Body of pancreas (tissue), 4 donors: Measurements from ENCODE around the gene TSTD2. TPM values are rescaled to one million over a fixed set of nuclear protein-coding genes. Genes with fewer than 3 reads are reported as not detected.
"Not testable (repeated sequence)": the region's sequence is repeated elsewhere in the genome, so short reads cannot be mapped to it uniquely, and the experiment has no call there.

Experiments used
- ATAC-seq: fragments of 150-250 bp; one replicate; pipeline ENCODE4 v1.9.1; 2016
- DNase-seq, 4 donors: peaks; one replicate each; pipeline ENCODE4 v3.0.0-alpha.2; 2019
- H3K27ac ChIP-seq, 4 donors: fragments of 200-600 bp; sonication (generic); 1 replicate in 3 of 4; 2 replicates in 1 of 4; pipeline versions ENCODE4 v1.5.1 to v1.6.1; 2016 to 2019; ENCODE audit warnings: mild to moderate bottlenecking in 1 of 4, mixed read lengths in 1 of 4, moderate library complexity in 1 of 4
- H3K27me3 ChIP-seq, 2 donors: fragments of 200-600 bp; sonication (generic); one replicate each; pipeline ENCODE4 v1.6.0; 2016; ENCODE audit warnings: mild to moderate bottlenecking in 1 of 2
- H3K36me3 ChIP-seq, 2 donors: fragments of 200-600 bp; sonication (generic); replicated peaks in 1 of 2; 2 replicates each; pipeline ENCODE4 v1.5.1; 2016; ENCODE audit warnings: low read depth in 2 of 2; ENCODE audit not compliant: insufficient read depth in 1 of 2
- H3K4me1 ChIP-seq: fragments of 200-600 bp; sonication (generic); one replicate; pipeline ENCODE4 v1.6.0; 2016
- H3K4me3 ChIP-seq, 2 donors: fragments of 200-600 bp; sonication (generic); 1 replicate in 1 of 2; 2 replicates in 1 of 2; pipeline ENCODE4 v1.5.1; 2016 to 2019
- H3K9me3 ChIP-seq, 3 donors: fragments of 200-600 bp; sonication (generic); 1 replicate in 2 of 3; 2 replicates in 1 of 3; pipeline ENCODE4 v1.5.1; 2016
- POLR2A ChIP-seq, 3 donors: fragments of 450-650 bp; IDR thresholded peaks; one replicate each; pipeline ENCODE4 v1.6.1; 2016; ENCODE audit warnings: antibody characterized with exemption in 3 of 3, mild to moderate bottlenecking in 2 of 3
- WGBS, 2 donors: methylation state at CpG; one replicate each; pipeline ENCODE4 v1.1.5; 2017; 5-methylcytosine and 5-hydroxymethylcytosine counted together
- intact Hi-C: fragments of 100-400 bp; cut with DNase I; formaldehyde crosslinking; loops from one replicate; pipeline ENCODE4 v1.15.1; 2023
- total RNA-seq, 2 donors: library from RNA; depleted of rRNA; stranded (reverse); fragments of >200 nt; gene quantifications; one replicate each; pipeline ENCODE4 v1.1.0, GENCODE V29; 2016
- TF ChIP-seq, protein P1 (sequence below), 7 experiments: fragments of 450-650 bp in 4 of 7; fragments of 200-600 bp in 3 of 7; sonication (generic) in 3 of 7; IDR thresholded peaks; one replicate each; pipeline ENCODE4 v1.5.1; 2016 to 2019; ENCODE audit warnings: antibody characterized with exemption in 7 of 7

TSTD2 gene
- total RNA-seq, 2 donors from 2014 or later = 10.9 to 16.6 TPM

DNA sequence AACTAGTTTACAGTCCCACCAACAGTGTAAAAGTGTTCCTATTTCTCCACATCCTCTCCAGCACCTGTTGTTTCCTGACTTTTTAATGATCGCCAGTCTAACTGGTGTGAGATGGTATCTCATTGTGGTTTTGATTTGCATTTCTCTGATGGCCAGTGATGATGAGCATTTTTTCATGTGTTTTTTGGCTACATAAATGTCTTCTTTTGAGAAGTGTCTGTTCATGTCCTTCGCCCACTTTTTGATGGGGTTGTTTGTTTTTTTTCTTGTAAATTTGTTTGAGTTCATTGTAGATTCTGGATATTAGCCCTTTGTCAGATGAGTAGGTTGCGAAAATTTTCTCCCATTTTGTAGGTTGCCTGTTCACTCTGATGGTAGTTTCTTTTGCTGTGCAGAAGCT is 51.6 kb downstream of the TSTD2 start:
- H3K4me1 ChIP-seq, H3K36me3 ChIP-seq, H3K27ac ChIP-seq, H3K9me3 ChIP-seq, H3K27me3 ChIP-seq, intact Hi-C loops, ATAC-seq, DNase-seq, H3K4me3 ChIP-seq: not testable (repeated sequence)
- WGBS, 2 donors = no CpG with 5 or more reads among the region's 3 CpGs

- H3K4me3 ChIP-seq = no peak overlapping the region
- DNase-seq = peak in 1 of 4 donors; percentile 4
- no peak for ATAC-seq
- H3K9me3 ChIP-seq = no peaks in the 10 kb centered on the region
- intact Hi-C loops = no loop called here
- 62 to 65% methylated on average over 2 of the region's 2 CpGs for WGBS, 2 donors
- H3K27ac ChIP-seq = no peak overlapping the region
- no peaks in the 10 kb centered on the region for H3K36me3 ChIP-seq
- TF ChIP-seq, protein P1, sequence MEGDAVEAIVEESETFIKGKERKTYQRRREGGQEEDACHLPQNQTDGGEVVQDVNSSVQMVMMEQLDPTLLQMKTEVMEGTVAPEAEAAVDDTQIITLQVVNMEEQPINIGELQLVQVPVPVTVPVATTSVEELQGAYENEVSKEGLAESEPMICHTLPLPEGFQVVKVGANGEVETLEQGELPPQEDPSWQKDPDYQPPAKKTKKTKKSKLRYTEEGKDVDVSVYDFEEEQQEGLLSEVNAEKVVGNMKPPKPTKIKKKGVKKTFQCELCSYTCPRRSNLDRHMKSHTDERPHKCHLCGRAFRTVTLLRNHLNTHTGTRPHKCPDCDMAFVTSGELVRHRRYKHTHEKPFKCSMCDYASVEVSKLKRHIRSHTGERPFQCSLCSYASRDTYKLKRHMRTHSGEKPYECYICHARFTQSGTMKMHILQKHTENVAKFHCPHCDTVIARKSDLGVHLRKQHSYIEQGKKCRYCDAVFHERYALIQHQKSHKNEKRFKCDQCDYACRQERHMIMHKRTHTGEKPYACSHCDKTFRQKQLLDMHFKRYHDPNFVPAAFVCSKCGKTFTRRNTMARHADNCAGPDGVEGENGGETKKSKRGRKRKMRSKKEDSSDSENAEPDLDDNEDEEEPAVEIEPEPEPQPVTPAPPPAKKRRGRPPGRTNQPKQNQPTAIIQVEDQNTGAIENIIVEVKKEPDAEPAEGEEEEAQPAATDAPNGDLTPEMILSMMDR (IDR thresholded peaks at IDR 0.05) = no peak
- no peak for TF ChIP-seq POLR2A (IDR thresholded peaks at IDR 0.05)
- no peaks in the 10 kb centered on the region for H3K4me1 ChIP-seq
- no peaks in the 10 kb centered on the region for H3K27me3 ChIP-seq
Measured at GRCh38 chr9:97579914-97580313, 53.3 kb downstream of the TSTD2 start.

DNA sequence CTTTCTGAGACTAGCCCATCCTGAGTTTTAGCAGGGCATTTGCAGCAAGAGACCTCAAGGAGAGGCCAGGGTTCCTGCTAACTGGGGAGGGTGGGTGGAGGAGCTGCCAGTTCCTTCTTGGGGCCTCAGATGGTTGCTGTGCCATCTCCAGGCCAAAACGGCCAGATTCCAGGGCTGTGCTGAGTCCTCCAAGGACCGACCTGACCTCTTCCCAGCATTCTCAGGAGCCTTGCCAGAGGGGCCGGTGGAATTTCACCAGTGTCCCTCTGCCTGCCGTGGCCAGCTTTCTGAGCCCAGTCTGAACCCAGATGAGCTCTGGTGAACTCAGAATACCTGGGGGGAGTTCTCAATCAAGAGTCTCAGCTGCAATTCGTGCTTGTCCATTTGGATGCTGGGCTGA is 54.3 kb downstream of the TSTD2 start:
- DNase-seq (no peak), ATAC-seq (no peak)
- no peak overlapping the region for H3K4me3 ChIP-seq
- 79 to 93% methylated on average over 2 to 5 of the region's 5 CpGs for WGBS, 2 donors
- TF ChIP-seq, protein P1 (IDR thresholded peaks at IDR 0.05) = no peak
- TF ChIP-seq POLR2A (IDR thresholded peaks at IDR 0.05) = no peak
- H3K4me1 ChIP-seq = no peaks in the 10 kb centered on the region
- no peaks in the 10 kb centered on the region for H3K27me3 ChIP-seq
- H3K9me3 ChIP-seq = no peaks in the 10 kb centered on the region
- H3K27ac ChIP-seq = no peak overlapping the region
- intact Hi-C loops = no loop called here
- H3K36me3 ChIP-seq = no peaks in the 10 kb centered on the region

DNA sequence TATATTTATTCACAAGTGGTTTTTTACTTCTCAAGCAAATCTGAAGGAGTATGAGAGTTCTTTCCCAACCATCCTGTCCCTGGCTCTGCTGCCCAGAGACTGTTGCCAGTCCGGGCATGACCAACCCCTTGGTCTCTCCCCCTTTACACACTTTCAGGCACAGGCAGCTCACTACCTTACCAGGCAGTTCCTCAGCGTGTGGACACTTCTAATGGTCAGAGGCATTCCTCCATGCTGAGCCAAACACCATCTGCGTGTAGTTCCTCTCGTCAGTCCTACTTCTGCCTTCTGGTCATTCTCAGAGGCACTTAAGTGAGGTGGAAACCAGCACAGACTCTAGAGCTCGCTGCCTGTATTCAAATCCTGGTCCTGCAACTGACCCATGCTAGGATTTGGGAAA is 56.1 kb downstream of the TSTD2 start:
- 74 to 77% methylated on average over 5 of the region's 5 CpGs for WGBS, 2 donors
- H3K27me3 ChIP-seq = no peaks in the 10 kb centered on the region
- DNase-seq (no peak), ATAC-seq (no peak)
- no peak overlapping the region for H3K4me3 ChIP-seq
- H3K4me1 ChIP-seq = no peaks in the 10 kb centered on the region
- no peak overlapping the region for H3K27ac ChIP-seq
- TF ChIP-seq, protein P1 (IDR thresholded peaks at IDR 0.05) = no peak
- no peak for TF ChIP-seq POLR2A (IDR thresholded peaks at IDR 0.05)
- intact Hi-C loops = no loop called here
- no peaks in the 10 kb centered on the region for H3K9me3 ChIP-seq
- H3K36me3 ChIP-seq = no peaks in the 10 kb centered on the region

DNA sequence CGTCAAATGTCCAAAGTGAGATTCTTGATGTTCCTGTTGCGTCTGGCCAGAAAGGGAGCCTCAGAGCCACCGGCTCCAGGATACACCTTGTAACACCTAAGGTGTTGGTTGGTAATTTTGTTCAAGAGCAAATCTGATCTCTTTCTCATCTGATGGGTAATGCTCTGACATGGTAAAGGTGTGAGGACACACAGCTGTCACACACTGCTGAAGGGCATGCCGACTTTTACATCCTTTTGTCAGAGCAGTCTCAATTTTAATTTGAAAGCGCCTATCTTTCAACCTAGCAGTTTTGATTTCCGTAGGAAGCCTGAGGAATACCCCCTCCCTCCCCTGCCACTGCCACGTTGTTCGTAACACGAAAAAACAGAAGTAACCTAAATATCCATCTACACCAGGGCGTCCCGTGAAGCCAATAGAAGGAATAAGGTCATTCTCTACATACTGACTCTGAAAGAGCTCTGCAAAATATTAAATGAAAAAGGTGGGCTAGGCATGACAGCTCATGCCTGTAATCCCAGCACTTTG is 57.4 kb downstream of the TSTD2 start:
- no peak overlapping the region for H3K27ac ChIP-seq
- no peaks in the 10 kb centered on the region for H3K9me3 ChIP-seq
- TF ChIP-seq, protein P1 (IDR thresholded peaks at IDR 0.05) = no peak
- TF ChIP-seq POLR2A (IDR thresholded peaks at IDR 0.05) = no peak
- H3K27me3 ChIP-seq = no peaks in the 10 kb centered on the region
- ATAC-seq (no peak), DNase-seq (no peak)
- WGBS, 2 donors = 79 to 95% methylated on average over 11 of the region's 11 CpGs
- no peaks in the 10 kb centered on the region for H3K36me3 ChIP-seq
- intact Hi-C loops = no loop called here
- H3K4me1 ChIP-seq = no peaks in the 10 kb centered on the region
- H3K4me3 ChIP-seq = no peak overlapping the region
